Adrenal gland (tissue), 12 donors: ENCODE data around the gene UBXN6. TPM values are rescaled to one million over a fixed set of nuclear protein-coding genes. Genes with fewer than 3 reads are reported as not detected.

Experiments used
- DNase-seq, 7 donors: peaks; one replicate each; pipeline ENCODE4 v3.0.0-alpha.2; 2019 to 2020
- H3K27ac ChIP-seq, 5 donors: fragments of 200-600 bp; sonication (generic) in 4 of 5; 1 replicate in 3 of 5; 2 replicates in 2 of 5; pipeline versions ENCODE4 v1.5.1 to v1.8.0; 2016 to 2020; ENCODE audit warnings: mild to moderate bottlenecking in 1 of 5
- H3K27me3 ChIP-seq: fragments of 200-600 bp; 2 replicates; pipeline ENCODE4 v1.8.0; 2021
- H3K36me3 ChIP-seq, 2 donors: fragments of 200-600 bp; replicated peaks in 1 of 2; 1 replicate in 1 of 2; 2 replicates in 1 of 2; pipeline versions ENCODE4 v1.5.1 to v1.8.0; 2018 to 2022
- H3K4me1 ChIP-seq, 2 donors: fragments of 200-600 bp; replicated peaks in 1 of 2; 1 replicate in 1 of 2; 2 replicates in 1 of 2; pipeline versions ENCODE4 v1.5.1 to v1.8.0; 2018 to 2021
- H3K4me3 ChIP-seq, 4 donors: fragments of 200-600 bp; sonication (generic) in 3 of 4; one replicate each; pipeline ENCODE4 v1.5.1; 2016 to 2018
- H3K9me3 ChIP-seq, 3 donors: fragments of 200-600 bp; sonication (generic) in 1 of 3; replicated peaks in 1 of 3; 1 replicate in 2 of 3; 2 replicates in 1 of 3; pipeline versions ENCODE4 v1.5.1 to v1.8.0; 2016 to 2021
- CTCF ChIP-seq, 6 experiments: fragments of 450-650 bp in 4 of 6; fragments of 200-600 bp in 2 of 6; sonication (generic) in 1 of 6; IDR thresholded peaks; 1 replicate in 5 of 6; 2 replicates in 1 of 6; pipeline versions ENCODE4 v1.5.1 to v1.8.0; 2016 to 2021; ENCODE audit warnings: antibody characterized with exemption in 6 of 6, mild to moderate bottlenecking in 2 of 6, moderate library complexity in 1 of 6
- POLR2A ChIP-seq, 2 donors: fragments of 450-650 bp; IDR thresholded peaks; one replicate each; pipeline ENCODE4 v1.6.1; 2017; ENCODE audit warnings: antibody characterized with exemption in 2 of 2, mild to moderate bottlenecking in 2 of 2, moderate library complexity in 1 of 2
- WGBS, 4 donors: extraction: QIAGEN DNeasy Blood & Tissue Kit in 2 of 4; methylation state at CpG; one replicate each; pipeline versions ENCODE4 v1.1.5 to v1.1.7; 2013 to 2017; 5-methylcytosine and 5-hydroxymethylcytosine counted together
- intact Hi-C, 2 donors: fragments of 100-400 bp; cut with DNase I; formaldehyde crosslinking; loops; one replicate each; pipeline versions ENCODE4 v1.14.1 to v1.15.0; 2022 to 2023
- polyA plus RNA-seq, 3 donors: library from polyadenylated mRNA; stranded (reverse); fragments of 200-250 nt in 2 of 3; fragments of 350-450 nt in 1 of 3; fragmentation: Illumina TruSeq in 1 of 3; extraction: RNeasy Lipid Tissue Mini Kit (QIAGEN cat#74804) in 1 of 3; gene quantifications; one replicate each; pipeline ENCODE4 v1.2.3, GENCODE V29; 2013 to 2014
- total RNA-seq, 9 donors: library from RNA; depleted of rRNA in 4 of 9; stranded (reverse); fragments of >200 nt in 4 of 9; fragments of 120-200 nt in 1 of 9; fragmentation: NEBNext Ultra II Directional in 1 of 9; extraction: Animal tissue kit (Norgen Biotek cat#: 25700) in 1 of 9; gene quantifications; one replicate each; pipeline versions ENCODE4 v1.1.0 to v1.2.4, GENCODE V29; 2013 to 2023
- donor health status: healthy with polysubstance abuse.
- donor health status: Bipolar disorder and iron deficiency.
- donor health status: DM: yes; HTN: yes; CAD: no.
- donor health status: DM: no; HTN: no; CAD: no.
- donor health status: DM: no; HTN: no; CAD: no.
- donor health status: DM: yes; HTN: yes; CAD: no.

The UBXN6 gene
- total and polyA plus RNA-seq, 12 donors, result 53.9 to 317 (median 254) TPM

GRCh38 chr19:4401769-4402170, 55.8 kb downstream of the UBXN6 start:
- TF ChIP-seq POLR2A (IDR thresholded peaks at IDR 0.05), result no peak
- TF ChIP-seq CTCF (IDR thresholded peaks at IDR 0.05), result no peak
- 0 to 4% (median 2%) methylated on average over 8 of the region's 8 CpGs for WGBS, 4 donors

GRCh38 chr19:4400135-4400936, 57.3 kb downstream of the UBXN6 start, which contains the start of gene SH3GL1:
TSS of gene SH3GL1 (minus strand) at chr19:4400547. CDS start at chr19:4400368, 179 bp downstream.
- Histone ChIP-seq H3K9me3 (no peaks in the 10 kb centered on the region), H3K4me1 (peaks cover 33 to 52% of the 10 kb centered on the region in 2 donors), H3K27ac (peak within 1 kb of the TSS; percentile 64 to 99 (median 89)), H3K27me3 (no peaks in the 10 kb centered on the region), H3K4me3 (peak within 1 kb of the TSS; percentile 78 to 94 (median 85)), H3K36me3 (peaks cover 0 to 9% of the 10 kb centered on the region in 2 donors)
- DNase-seq, result peak; percentile 87 to 98 (median 96)
- TF ChIP-seq CTCF (IDR thresholded peaks at IDR 0.05) (peak; percentile 70 to 99 (median 94)), POLR2A (IDR thresholded peaks at IDR 0.05) (peak; percentile 86 to 88)
- intact Hi-C loops, result loop anchor here in 1 of 2 donors (10.0 kb wide), 1 partner anchor 54 kb away; the partner anchor contains the start of gene UBXN6
- WGBS, 4 donors, result 0 to 3% (median 0%) methylated on average over 7 to 90 of the region's 90 CpGs

More at GRCh38 chr19:4401769-4402170, 55.8 kb downstream of the UBXN6 start:
- intact Hi-C loops, result loop anchor here in 1 of 2 donors (10.0 kb wide), 1 partner anchor 53 kb away; the partner anchor contains the start of gene UBXN6
- Histone ChIP-seq H3K27ac (peak overlapping the region; percentile 55 to 92 (median 87)), H3K4me3 (peak overlapping the region in 1 of 4 donors; percentile 34), H3K27me3 (no peaks in the 10 kb centered on the region), H3K4me1 (peaks cover 28 to 38% of the 10 kb centered on the region in 2 donors), H3K36me3 (no peaks in the 10 kb centered on the region), H3K9me3 (no peaks in the 10 kb centered on the region)
- no peak for DNase-seq

GRCh38 chr19:4399812-4400134, 57.8 kb downstream of the UBXN6 start:
- H3K27ac ChIP-seq, result peak overlapping the region; percentile 64 to 99 (median 89)
- 0 to 1% (median 0%) methylated on average over 9 to 11 of the region's 12 CpGs for WGBS, 4 donors
- peak in 4 of 7 donors; percentile 48 to 60 (median 48) for DNase-seq
- H3K9me3 ChIP-seq, result no peaks in the 10 kb centered on the region
- intact Hi-C loops, result loop anchor here (5.0 to 10.0 kb wide), 3 partner anchors 37 to 55 kb away; partner anchors contain the start of genes MPND (in 1 of the 2) and UBXN6 (in 1 of the 2)
- no peaks in the 10 kb centered on the region for H3K27me3 ChIP-seq
- TF ChIP-seq CTCF (IDR thresholded peaks at IDR 0.05) (no peak), POLR2A (IDR thresholded peaks at IDR 0.05) (no peak)
- H3K4me1 ChIP-seq, result peaks cover 36 to 57% of the 10 kb centered on the region in 2 donors
- H3K36me3 ChIP-seq, result peaks cover 0 to 13% of the 10 kb centered on the region in 2 donors
- peak overlapping the region; percentile 78 to 94 (median 85) for H3K4me3 ChIP-seq
